HepG2 (cell line): ENCODE results near the gene GPN1. TPM values are rescaled to one million over a fixed set of nuclear protein-coding genes. Genes with fewer than 3 reads are reported as not detected.

ENCODE experiments used
- AGO2 ChIP-seq: fragments of 200-400 bp; formaldehyde crosslinking; optimal IDR thresholded peaks from 2 replicates; pipeline ENCODE3; 2017; ENCODE audit warnings: mild to moderate bottlenecking, low read depth, low read length, moderate library complexity
- HMGXB3 ChIP-seq: sonication (generic); formaldehyde crosslinking; IDR thresholded peaks from 2 replicates; pipeline ENCODE4 v1.4.0; 2020; ENCODE audit warnings: missing genetic modification reagents, borderline replicate concordance
- HNRNPH1 ChIP-seq: fragments of 200-400 bp; formaldehyde crosslinking; optimal IDR thresholded peaks from 2 replicates; pipeline ENCODE3; 2017; ENCODE audit warnings: mild to moderate bottlenecking, low read depth, low read length
- PHB2 ChIP-seq: fragments of 450-650 bp; IDR thresholded peaks from 2 replicates; pipeline ENCODE4 v1.6.1; 2018; ENCODE audit not compliant: partially characterized antibody
- REST ChIP-seq, 2 experiments: IDR thresholded peaks; 2 replicates each; pipeline ENCODE4 v1.6.1; 2011 to 2012; ENCODE audit warnings: low read length in 2 of 2, borderline replicate concordance in 1 of 2, low read depth in 1 of 2, mild to moderate bottlenecking in 1 of 2, moderate library complexity in 1 of 2
- ZNF646 ChIP-seq: sonication (generic); formaldehyde crosslinking; IDR thresholded peaks from 2 replicates; pipeline ENCODE4 v1.9.0; 2021; ENCODE audit warnings: mild to moderate bottlenecking, missing genetic modification reagents
- ZNF773 ChIP-seq: sonication (generic); formaldehyde crosslinking; IDR thresholded peaks from 2 replicates; pipeline ENCODE4 v1.4.0; 2020; ENCODE audit warnings: missing genetic modification reagents, borderline replicate concordance
- polyA plus RNA-seq, 8 experiments: library from polyadenylated mRNA; depleted of rRNA in 3 of 8; stranded (reverse) in 7 of 8; unstranded in 1 of 8; fragments of >200 nt; fragmentation: Illumina TruSeq in 4 of 8; extraction: Trizol in 4 of 8; gene quantifications; 2 replicates each; pipeline versions ENCODE4 v1.2.1 to v1.2.3, GENCODE V29; 2011 to 2016; ENCODE audit warnings: low read depth in 4 of 8, missing spikeins in 1 of 8, mixed read lengths in 1 of 8; ENCODE audit not compliant: insufficient read depth in 1 of 8
- total RNA-seq, 5 experiments: library from RNA; depleted of rRNA; stranded (reverse); fragments of >200 nt; fragmentation: Illumina TruSeq; extraction: Trizol; gene quantifications; 2 replicates each; pipeline ENCODE4 v1.2.3, GENCODE V29; 2016; ENCODE audit warnings: low read depth in 1 of 5
- TF ChIP-seq, protein P1 (sequence below): sonication (generic); formaldehyde crosslinking; IDR thresholded peaks from 2 replicates; pipeline ENCODE4 v1.4.0; 2020; ENCODE audit warnings: missing genetic modification reagents

GPN1 gene
- total and polyA plus RNA-seq, 2 of the 13 experiments (the other 11 are each of a cell fraction or from before 2014, with no cell fraction given), result 54.5 to 62.7 TPM

- TF ChIP-seq REST (IDR thresholded peaks at IDR 0.05; ENCODE audit: borderline replicate concordance in 1 of 2, low read depth in 1 of 2, low read length in 2 of 2), result no peak
- TF ChIP-seq PHB2, result no peak
- TF ChIP-seq HNRNPH1, result no peak
- TF ChIP-seq ZNF646 (CRISPR knock-in tag), result no peak
- TF ChIP-seq AGO2, result no peak
- no peak for TF ChIP-seq HMGXB3 (CRISPR knock-in tag)
- TF ChIP-seq, protein P1, sequence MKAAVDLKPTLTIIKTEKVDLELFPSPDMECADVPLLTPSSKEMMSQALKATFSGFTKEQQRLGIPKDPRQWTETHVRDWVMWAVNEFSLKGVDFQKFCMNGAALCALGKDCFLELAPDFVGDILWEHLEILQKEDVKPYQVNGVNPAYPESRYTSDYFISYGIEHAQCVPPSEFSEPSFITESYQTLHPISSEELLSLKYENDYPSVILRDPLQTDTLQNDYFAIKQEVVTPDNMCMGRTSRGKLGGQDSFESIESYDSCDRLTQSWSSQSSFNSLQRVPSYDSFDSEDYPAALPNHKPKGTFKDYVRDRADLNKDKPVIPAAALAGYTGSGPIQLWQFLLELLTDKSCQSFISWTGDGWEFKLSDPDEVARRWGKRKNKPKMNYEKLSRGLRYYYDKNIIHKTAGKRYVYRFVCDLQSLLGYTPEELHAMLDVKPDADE (CRISPR knock-in tag), result no peak
- no peak for TF ChIP-seq ZNF773 (CRISPR knock-in tag)
Measured at GRCh38 chr2:27681841-27682240, 53.0 kb downstream of the GPN1 start (continued).
